K562 (cell line): ENCODE results near the gene SLC7A6OS. TPM values are rescaled to one million over a fixed set of nuclear protein-coding genes. Genes with fewer than 3 reads are reported as not detected.

ENCODE experiments used
- HDAC1 ChIP-seq, 2 experiments: fragments of 450-650 bp; IDR thresholded peaks; 2 replicates each; pipeline ENCODE4 v1.6.1; 2016 to 2017; ENCODE audit warnings: inconsistent platforms in 1 of 2, mild to moderate bottlenecking in 1 of 2, moderate library complexity in 1 of 2
- ILF3 ChIP-seq: fragments of 450-650 bp; IDR thresholded peaks from 2 replicates; pipeline ENCODE4 v1.6.1; 2018; ENCODE audit warnings: antibody characterized with exemption, mild to moderate bottlenecking, moderate library complexity, borderline replicate concordance
- KDM5B ChIP-seq: fragments of 200-600 bp; sonication (generic); IDR thresholded peaks from 2 replicates; pipeline ENCODE4 v1.6.1; 2012; ENCODE audit warnings: low read depth, mild to moderate bottlenecking, moderate library complexity, low read length, control low read depth, inconsistent platforms; ENCODE audit not compliant: insufficient replicate concordance
- NR3C1 ChIP-seq: sonication (generic); formaldehyde crosslinking; IDR thresholded peaks from 2 replicates; pipeline ENCODE4 v1.8.1; 2022; ENCODE audit warnings: missing genetic modification reagents
- PCBP2 ChIP-seq: fragments of 200-400 bp; formaldehyde crosslinking; IDR thresholded peaks from 2 replicates; pipeline ENCODE4 v1.6.1; 2018; ENCODE audit warnings: low read length, low read depth, mild to moderate bottlenecking, moderate library complexity; ENCODE audit not compliant: poor library complexity, severe bottlenecking
- SMAD2 ChIP-seq: fragments of 150-350 bp; IDR thresholded peaks from 2 replicates; pipeline ENCODE4 v1.6.1; 2014; ENCODE audit warnings: low read depth, mild to moderate bottlenecking, low read length
- SUPT5H ChIP-seq: fragments of 450-650 bp; IDR thresholded peaks from 2 replicates; pipeline ENCODE4 v1.6.1; 2016
- TAF7 ChIP-seq: fragments of 450-650 bp; IDR thresholded peaks from 2 replicates; pipeline ENCODE4 v1.6.1; 2016; ENCODE audit warnings: missing genetic modification characterization, missing compliant biosample characterization
- U2AF1 ChIP-seq: fragments of 200-400 bp; formaldehyde crosslinking; optimal IDR thresholded peaks from 2 replicates; pipeline ENCODE3; 2017; ENCODE audit warnings: mild to moderate bottlenecking, low read depth, low read length, moderate library complexity
- ZBTB1 ChIP-seq: sonication (generic); formaldehyde crosslinking; IDR thresholded peaks from 2 replicates; pipeline ENCODE4 v1.8.1; 2023; ENCODE audit warnings: missing genetic modification reagents, low read depth, mild to moderate bottlenecking, borderline replicate concordance
- polyA plus RNA-seq, 8 experiments: library from polyadenylated mRNA; depleted of rRNA in 4 of 8; stranded (reverse) in 5 of 8; unstranded in 3 of 8; fragments of >200 nt; fragmentation: Nextera tagmentation in 2 of 8; fragmentation: Illumina TruSeq in 1 of 8; extraction: Ambion mirVana in 2 of 8; extraction: Trizol in 1 of 8; gene quantifications; 2 replicates each; pipeline versions ENCODE4 v1.2.1 to v1.2.3, GENCODE V29; 2011 to 2014; ENCODE audit warnings: inconsistent platforms in 1 of 8, missing spikeins in 1 of 8
- total RNA-seq, 7 experiments: library from RNA; depleted of rRNA in 6 of 7; stranded (reverse); fragments of >200 nt in 6 of 7; fragmentation: Illumina TruSeq in 2 of 7; extraction: Trizol in 2 of 7; gene quantifications; 2 replicates each; pipeline versions ENCODE4 v1.2.1 to v1.2.3, GENCODE V29; 2011 to 2021; ENCODE audit warnings: low replicate concordance in 1 of 7
- TF ChIP-seq, protein P1 (sequence below): fragments of 250-450 bp; sonication (Bioruptor Pico); IDR thresholded peaks from 2 replicates; pipeline ENCODE4 v1.5.0; 2020; ENCODE audit warnings: mild to moderate bottlenecking
- TF ChIP-seq, protein P2 (sequence below): fragments of 450-650 bp; IDR thresholded peaks from 2 replicates; pipeline ENCODE4 v1.6.1; 2016
- TF ChIP-seq, protein P3 (sequence below): fragments of 450-650 bp; IDR thresholded peaks from 2 replicates; pipeline ENCODE4 v1.6.1; 2016; ENCODE audit warnings: antibody characterized with exemption
- TF ChIP-seq, protein P4 (sequence below): sonication (generic); formaldehyde crosslinking; IDR thresholded peaks from 2 replicates; pipeline ENCODE4 v1.4.0; 2020; ENCODE audit warnings: mild to moderate bottlenecking, missing genetic modification reagents
- TF ChIP-seq, protein P5 (sequence below): sonication (generic); formaldehyde crosslinking; IDR thresholded peaks from 2 replicates; pipeline ENCODE4 v1.8.0; 2023; ENCODE audit warnings: missing genetic modification reagents, mild to moderate bottlenecking, borderline replicate concordance

The SLC7A6OS gene
- total and polyA plus RNA-seq, 9 of the 15 experiments (the other 6 are each of a cell fraction or from before 2014, with no cell fraction given) = 2.7 to 23.6 (median 17.2) TPM

DNA sequence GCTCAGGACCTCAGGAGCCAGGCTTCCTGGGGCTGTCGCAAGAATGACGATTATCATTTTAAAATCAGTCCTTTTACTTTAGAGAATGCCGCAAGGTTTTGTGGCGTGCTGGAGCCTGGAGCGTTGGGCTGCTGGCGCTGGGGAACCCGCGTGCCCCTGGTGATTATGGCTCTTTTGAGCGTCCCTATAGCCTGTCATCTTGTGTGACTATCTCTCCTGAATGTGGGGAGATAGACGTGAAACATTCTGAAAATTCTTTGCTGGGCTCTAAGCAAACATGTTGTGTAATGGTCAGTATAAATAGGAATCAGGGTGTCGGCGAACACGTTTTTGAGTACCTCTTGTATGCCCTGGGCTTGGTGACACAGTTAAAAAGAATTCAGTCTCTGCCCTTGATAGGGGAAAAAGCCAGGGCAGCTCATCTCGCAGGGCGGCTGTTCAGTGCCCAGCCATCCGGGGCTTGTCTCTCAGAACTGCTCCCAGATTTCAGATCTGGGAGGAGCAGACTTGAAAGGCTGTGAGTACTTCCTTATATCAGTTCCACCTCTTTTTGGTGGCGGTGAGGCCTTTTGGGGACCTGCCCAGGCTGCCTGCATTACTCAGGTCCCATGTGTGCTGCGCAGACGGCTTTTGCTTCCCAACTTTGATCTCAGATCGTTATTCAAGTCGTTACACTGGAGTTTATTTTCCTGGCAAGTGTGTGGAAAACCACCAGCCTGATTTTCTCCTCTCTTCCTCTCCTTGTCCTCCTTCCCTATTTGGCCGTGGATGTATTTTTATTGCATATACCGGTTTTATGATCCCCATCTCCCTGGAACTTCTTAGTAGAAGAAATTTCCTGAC is 45.4 kb downstream of the SLC7A6OS start (continued):
- TF ChIP-seq U2AF1 (no peak), SUPT5H (no peak), HDAC1 (IDR thresholded peaks at IDR 0.05) (0 out of 4 replicates have a peak, but pooled peaks of 1 of the 2 experiments have one; percentile 18), ZBTB1 (CRISPR knock-in tag) (no peak), NR3C1 (CRISPR knock-in tag) (no peak), SMAD2 (no peak), KDM5B (no peak), PCBP2 (no peak), ILF3 (no peak), TAF7 (tag) (no peak)
- TF ChIP-seq, protein P1, sequence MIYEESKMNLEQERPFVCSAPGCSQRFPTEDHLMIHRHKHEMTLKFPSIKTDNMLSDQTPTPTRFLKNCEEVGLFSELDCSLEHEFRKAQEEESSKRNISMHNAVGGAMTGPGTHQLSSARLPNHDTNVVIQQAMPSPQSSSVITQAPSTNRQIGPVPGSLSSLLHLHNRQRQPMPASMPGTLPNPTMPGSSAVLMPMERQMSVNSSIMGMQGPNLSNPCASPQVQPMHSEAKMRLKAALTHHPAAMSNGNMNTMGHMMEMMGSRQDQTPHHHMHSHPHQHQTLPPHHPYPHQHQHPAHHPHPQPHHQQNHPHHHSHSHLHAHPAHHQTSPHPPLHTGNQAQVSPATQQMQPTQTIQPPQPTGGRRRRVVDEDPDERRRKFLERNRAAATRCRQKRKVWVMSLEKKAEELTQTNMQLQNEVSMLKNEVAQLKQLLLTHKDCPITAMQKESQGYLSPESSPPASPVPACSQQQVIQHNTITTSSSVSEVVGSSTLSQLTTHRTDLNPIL (CRISPR knock-in tag) = no peak
- TF ChIP-seq, protein P2, sequence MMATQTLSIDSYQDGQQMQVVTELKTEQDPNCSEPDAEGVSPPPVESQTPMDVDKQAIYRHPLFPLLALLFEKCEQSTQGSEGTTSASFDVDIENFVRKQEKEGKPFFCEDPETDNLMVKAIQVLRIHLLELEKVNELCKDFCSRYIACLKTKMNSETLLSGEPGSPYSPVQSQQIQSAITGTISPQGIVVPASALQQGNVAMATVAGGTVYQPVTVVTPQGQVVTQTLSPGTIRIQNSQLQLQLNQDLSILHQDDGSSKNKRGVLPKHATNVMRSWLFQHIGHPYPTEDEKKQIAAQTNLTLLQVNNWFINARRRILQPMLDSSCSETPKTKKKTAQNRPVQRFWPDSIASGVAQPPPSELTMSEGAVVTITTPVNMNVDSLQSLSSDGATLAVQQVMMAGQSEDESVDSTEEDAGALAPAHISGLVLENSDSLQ = no peak
- TF ChIP-seq, protein P3, sequence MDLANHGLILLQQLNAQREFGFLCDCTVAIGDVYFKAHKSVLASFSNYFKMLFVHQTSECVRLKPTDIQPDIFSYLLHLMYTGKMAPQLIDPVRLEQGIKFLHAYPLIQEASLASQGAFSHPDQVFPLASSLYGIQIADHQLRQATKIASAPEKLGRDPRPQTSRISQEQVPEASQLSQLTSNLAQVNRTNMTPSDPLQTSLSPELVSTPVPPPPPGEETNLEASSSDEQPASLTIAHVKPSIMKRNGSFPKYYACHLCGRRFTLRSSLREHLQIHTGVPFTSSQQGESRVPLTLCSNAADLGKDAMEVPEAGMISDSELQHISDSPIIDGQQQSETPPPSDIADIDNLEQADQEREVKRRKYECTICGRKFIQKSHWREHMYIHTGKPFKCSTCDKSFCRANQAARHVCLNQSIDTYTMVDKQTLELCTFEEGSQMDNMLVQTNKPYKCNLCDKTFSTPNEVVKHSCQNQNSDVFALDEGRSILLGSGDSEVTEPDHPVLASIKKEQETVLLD = no peak
- TF ChIP-seq, protein P4, sequence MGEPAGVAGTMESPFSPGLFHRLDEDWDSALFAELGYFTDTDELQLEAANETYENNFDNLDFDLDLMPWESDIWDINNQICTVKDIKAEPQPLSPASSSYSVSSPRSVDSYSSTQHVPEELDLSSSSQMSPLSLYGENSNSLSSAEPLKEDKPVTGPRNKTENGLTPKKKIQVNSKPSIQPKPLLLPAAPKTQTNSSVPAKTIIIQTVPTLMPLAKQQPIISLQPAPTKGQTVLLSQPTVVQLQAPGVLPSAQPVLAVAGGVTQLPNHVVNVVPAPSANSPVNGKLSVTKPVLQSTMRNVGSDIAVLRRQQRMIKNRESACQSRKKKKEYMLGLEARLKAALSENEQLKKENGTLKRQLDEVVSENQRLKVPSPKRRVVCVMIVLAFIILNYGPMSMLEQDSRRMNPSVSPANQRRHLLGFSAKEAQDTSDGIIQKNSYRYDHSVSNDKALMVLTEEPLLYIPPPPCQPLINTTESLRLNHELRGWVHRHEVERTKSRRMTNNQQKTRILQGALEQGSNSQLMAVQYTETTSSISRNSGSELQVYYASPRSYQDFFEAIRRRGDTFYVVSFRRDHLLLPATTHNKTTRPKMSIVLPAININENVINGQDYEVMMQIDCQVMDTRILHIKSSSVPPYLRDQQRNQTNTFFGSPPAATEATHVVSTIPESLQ (CRISPR knock-in tag) = no peak
- TF ChIP-seq, protein P5, sequence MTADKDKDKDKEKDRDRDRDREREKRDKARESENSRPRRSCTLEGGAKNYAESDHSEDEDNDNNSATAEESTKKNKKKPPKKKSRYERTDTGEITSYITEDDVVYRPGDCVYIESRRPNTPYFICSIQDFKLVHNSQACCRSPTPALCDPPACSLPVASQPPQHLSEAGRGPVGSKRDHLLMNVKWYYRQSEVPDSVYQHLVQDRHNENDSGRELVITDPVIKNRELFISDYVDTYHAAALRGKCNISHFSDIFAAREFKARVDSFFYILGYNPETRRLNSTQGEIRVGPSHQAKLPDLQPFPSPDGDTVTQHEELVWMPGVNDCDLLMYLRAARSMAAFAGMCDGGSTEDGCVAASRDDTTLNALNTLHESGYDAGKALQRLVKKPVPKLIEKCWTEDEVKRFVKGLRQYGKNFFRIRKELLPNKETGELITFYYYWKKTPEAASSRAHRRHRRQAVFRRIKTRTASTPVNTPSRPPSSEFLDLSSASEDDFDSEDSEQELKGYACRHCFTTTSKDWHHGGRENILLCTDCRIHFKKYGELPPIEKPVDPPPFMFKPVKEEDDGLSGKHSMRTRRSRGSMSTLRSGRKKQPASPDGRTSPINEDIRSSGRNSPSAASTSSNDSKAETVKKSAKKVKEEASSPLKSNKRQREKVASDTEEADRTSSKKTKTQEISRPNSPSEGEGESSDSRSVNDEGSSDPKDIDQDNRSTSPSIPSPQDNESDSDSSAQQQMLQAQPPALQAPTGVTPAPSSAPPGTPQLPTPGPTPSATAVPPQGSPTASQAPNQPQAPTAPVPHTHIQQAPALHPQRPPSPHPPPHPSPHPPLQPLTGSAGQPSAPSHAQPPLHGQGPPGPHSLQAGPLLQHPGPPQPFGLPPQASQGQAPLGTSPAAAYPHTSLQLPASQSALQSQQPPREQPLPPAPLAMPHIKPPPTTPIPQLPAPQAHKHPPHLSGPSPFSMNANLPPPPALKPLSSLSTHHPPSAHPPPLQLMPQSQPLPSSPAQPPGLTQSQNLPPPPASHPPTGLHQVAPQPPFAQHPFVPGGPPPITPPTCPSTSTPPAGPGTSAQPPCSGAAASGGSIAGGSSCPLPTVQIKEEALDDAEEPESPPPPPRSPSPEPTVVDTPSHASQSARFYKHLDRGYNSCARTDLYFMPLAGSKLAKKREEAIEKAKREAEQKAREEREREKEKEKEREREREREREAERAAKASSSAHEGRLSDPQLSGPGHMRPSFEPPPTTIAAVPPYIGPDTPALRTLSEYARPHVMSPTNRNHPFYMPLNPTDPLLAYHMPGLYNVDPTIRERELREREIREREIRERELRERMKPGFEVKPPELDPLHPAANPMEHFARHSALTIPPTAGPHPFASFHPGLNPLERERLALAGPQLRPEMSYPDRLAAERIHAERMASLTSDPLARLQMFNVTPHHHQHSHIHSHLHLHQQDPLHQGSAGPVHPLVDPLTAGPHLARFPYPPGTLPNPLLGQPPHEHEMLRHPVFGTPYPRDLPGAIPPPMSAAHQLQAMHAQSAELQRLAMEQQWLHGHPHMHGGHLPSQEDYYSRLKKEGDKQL (CRISPR knock-in tag) = 0 out of 2 replicates have a peak, but pooled peaks have one; percentile 60
